ENCODE measurements around the gene NFAT5. TPM values are rescaled to one million over a fixed set of nuclear protein-coding genes. Genes with fewer than 3 reads are reported as not detected.

The NFAT5 gene
- total RNA-seq, 1 donor from 2014 or later = 41.0 TPM

- TF ChIP-seq CTCF (IDR thresholded peaks at IDR 0.05) = no peak
- Mint-ChIP-seq H3K9me3 (ENCODE audit: low read depth) (no peaks in the 10 kb centered on the region), H3K4me1 (ENCODE audit: low read depth) (peaks cover 31% of the 10 kb centered on the region), H3K4me3 (ENCODE audit: unreplicated experiment) (no peak overlapping the region), H3K36me3 (ENCODE audit: low read depth) (peaks cover 4% of the 10 kb centered on the region), H3K27ac (ENCODE audit: unreplicated experiment) (no peak overlapping the region), H3K27me3 (ENCODE audit: low read depth) (no peaks in the 10 kb centered on the region)
- no peak for DNase-seq (ENCODE audit: low spot score)
These were observed 32.3 kb downstream of the NFAT5 start for GRCh38 chr16:69598045-69598444.

- no peak for TF ChIP-seq CTCF (IDR thresholded peaks at IDR 0.05)
These were observed 34.0 kb downstream of the NFAT5 start for GRCh38 chr16:69599731-69600130.

GRCh38 chr16:69600202-69600601 is 34.4 kb downstream of the NFAT5 start:
- peak overlapping the region; percentile 1 for H3K27ac Mint-ChIP-seq (ENCODE audit: unreplicated experiment)
- peaks cover 2% of the 10 kb centered on the region for H3K36me3 Mint-ChIP-seq (ENCODE audit: low read depth)
- H3K4me1 Mint-ChIP-seq (ENCODE audit: low read depth) = peaks cover 23% of the 10 kb centered on the region
- no peaks in the 10 kb centered on the region for H3K9me3 Mint-ChIP-seq (ENCODE audit: low read depth)
- DNase-seq (ENCODE audit: low spot score) = no peak
- no peak overlapping the region for H3K4me3 Mint-ChIP-seq (ENCODE audit: unreplicated experiment)
- no peak for TF ChIP-seq CTCF (IDR thresholded peaks at IDR 0.05)
- H3K27me3 Mint-ChIP-seq (ENCODE audit: low read depth) = no peaks in the 10 kb centered on the region

More at GRCh38 chr16:69599731-69600130, 34.0 kb downstream of the NFAT5 start:
- H3K4me1 Mint-ChIP-seq (ENCODE audit: low read depth) = peaks cover 24% of the 10 kb centered on the region
- no peaks in the 10 kb centered on the region for H3K9me3 Mint-ChIP-seq (ENCODE audit: low read depth)
- H3K4me3 Mint-ChIP-seq (ENCODE audit: unreplicated experiment) = no peak overlapping the region
- peaks cover 2% of the 10 kb centered on the region for H3K36me3 Mint-ChIP-seq (ENCODE audit: low read depth)
- H3K27me3 Mint-ChIP-seq (ENCODE audit: low read depth) = no peaks in the 10 kb centered on the region
- no peak overlapping the region for H3K27ac Mint-ChIP-seq (ENCODE audit: unreplicated experiment)
- DNase-seq (ENCODE audit: low spot score) = no peak

GRCh38 chr16:69601250-69601649 is 35.5 kb downstream of the NFAT5 start:
- peaks cover 13% of the 10 kb centered on the region for H3K4me1 Mint-ChIP-seq (ENCODE audit: low read depth)
- DNase-seq (ENCODE audit: low spot score) = no peak
- TF ChIP-seq CTCF (IDR thresholded peaks at IDR 0.05) = no peak
- H3K9me3 Mint-ChIP-seq (ENCODE audit: low read depth) = no peaks in the 10 kb centered on the region
- no peaks in the 10 kb centered on the region for H3K27me3 Mint-ChIP-seq (ENCODE audit: low read depth)
- H3K27ac Mint-ChIP-seq (ENCODE audit: unreplicated experiment) = no peak overlapping the region
- H3K4me3 Mint-ChIP-seq (ENCODE audit: unreplicated experiment) = no peak overlapping the region
- peaks cover 2% of the 10 kb centered on the region for H3K36me3 Mint-ChIP-seq (ENCODE audit: low read depth)

- Mint-ChIP-seq H3K27me3 (ENCODE audit: low read depth) (no peaks in the 10 kb centered on the region), H3K4me3 (ENCODE audit: unreplicated experiment) (no peak overlapping the region), H3K4me1 (ENCODE audit: low read depth) (peaks cover 36% of the 10 kb centered on the region), H3K27ac (ENCODE audit: unreplicated experiment) (no peak overlapping the region), H3K36me3 (ENCODE audit: low read depth) (no peaks in the 10 kb centered on the region), H3K9me3 (ENCODE audit: low read depth) (no peaks in the 10 kb centered on the region)
- no peak for DNase-seq (ENCODE audit: low spot score)
- TF ChIP-seq CTCF (IDR thresholded peaks at IDR 0.05) = no peak
These were observed 41.2 kb downstream of the NFAT5 start for GRCh38 chr16:69606985-69607384.
